ENCODE data around the gene TRPV5.

TRPV5 gene

DNA sequence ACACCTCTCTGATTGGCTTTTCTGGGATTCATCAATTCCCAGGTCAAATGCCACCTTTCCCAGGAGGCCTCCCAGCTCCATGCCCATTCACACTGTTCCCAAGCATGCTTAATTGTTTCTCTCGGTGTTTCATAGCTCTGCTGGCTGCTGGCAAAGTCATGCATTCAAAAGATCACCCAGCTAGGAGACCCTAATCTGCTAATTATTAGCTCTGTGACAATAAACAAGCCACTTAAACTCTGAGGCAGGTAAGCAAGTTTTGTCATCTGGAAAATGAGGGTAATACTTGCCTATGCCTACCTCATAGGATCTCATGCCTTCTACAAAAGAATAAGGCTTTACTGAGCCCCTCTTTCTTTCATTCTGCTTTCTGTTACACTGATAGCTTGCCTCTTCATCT is 29.4 kb upstream of the TRPV5 start:
- TF ChIP-seq, protein P1, sequence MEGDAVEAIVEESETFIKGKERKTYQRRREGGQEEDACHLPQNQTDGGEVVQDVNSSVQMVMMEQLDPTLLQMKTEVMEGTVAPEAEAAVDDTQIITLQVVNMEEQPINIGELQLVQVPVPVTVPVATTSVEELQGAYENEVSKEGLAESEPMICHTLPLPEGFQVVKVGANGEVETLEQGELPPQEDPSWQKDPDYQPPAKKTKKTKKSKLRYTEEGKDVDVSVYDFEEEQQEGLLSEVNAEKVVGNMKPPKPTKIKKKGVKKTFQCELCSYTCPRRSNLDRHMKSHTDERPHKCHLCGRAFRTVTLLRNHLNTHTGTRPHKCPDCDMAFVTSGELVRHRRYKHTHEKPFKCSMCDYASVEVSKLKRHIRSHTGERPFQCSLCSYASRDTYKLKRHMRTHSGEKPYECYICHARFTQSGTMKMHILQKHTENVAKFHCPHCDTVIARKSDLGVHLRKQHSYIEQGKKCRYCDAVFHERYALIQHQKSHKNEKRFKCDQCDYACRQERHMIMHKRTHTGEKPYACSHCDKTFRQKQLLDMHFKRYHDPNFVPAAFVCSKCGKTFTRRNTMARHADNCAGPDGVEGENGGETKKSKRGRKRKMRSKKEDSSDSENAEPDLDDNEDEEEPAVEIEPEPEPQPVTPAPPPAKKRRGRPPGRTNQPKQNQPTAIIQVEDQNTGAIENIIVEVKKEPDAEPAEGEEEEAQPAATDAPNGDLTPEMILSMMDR (IDR thresholded peaks at IDR 0.05; ENCODE audit: control insufficient read depth, insufficient read depth, low read depth, low read length, missing control alignments) = no peak
- no peak overlapping the region for H3K4me3 ChIP-seq (ENCODE audit: control insufficient read depth, low read depth, low read length)
- no peak for DNase-seq (ENCODE audit: low read depth)

DNA sequence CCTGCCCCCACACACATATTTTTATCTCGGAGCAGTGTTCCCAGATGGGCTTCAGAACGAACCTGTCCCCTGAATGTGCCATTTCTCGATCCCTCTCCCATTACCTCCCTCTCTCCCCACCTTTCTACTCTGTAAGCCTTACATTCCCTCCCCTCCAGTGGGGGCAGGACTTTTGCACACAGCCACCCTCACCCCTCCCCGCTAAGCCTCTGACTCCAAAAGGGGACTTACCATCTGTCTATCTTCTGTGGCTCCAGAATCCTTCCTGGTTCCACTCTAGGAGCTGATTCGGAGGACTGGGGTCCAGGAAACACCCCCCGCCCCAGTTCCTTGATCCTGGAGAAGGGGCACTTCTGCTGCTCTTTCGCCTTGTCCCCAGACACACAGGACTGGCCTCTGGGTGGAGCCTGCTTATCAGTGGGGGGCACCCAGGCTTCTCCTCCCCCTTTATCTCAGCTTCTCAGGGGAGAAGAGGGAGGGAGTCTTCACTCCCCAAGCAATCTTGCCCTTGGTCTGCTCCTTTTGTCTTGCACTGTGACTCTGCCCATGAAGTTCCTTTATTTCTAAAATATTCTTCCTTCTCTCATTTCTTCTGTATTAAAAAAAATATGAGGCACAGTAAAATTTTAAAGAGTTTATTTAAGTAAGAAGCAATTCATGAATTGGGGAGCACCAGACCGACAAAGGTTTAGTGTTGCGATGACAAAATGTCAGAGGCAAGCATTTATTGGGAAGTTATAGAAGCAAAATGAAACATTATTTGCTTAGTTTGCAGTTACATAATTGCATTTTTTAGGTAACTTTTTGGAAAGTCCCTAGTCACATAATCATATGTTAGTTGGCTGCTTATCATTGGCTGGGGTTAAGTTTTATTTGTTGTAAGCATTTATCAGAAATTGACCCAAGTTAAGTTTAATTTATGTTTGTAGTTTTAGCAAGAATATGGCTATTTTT is 28.7 kb upstream of the TRPV5 start, which contains the start of gene KEL:
KEL (minus strand) TSS at position 391 of the 954 bp plus-strand sequence; CDS start at position 234, 157 bp downstream.
- TF ChIP-seq, protein P1 (IDR thresholded peaks at IDR 0.05; ENCODE audit: control insufficient read depth, insufficient read depth, low read depth, low read length, missing control alignments) = no peak
- no peak within 1 kb of the TSS for H3K4me3 ChIP-seq (ENCODE audit: control insufficient read depth, low read depth, low read length)
- no peak for DNase-seq (ENCODE audit: low read depth)

DNA sequence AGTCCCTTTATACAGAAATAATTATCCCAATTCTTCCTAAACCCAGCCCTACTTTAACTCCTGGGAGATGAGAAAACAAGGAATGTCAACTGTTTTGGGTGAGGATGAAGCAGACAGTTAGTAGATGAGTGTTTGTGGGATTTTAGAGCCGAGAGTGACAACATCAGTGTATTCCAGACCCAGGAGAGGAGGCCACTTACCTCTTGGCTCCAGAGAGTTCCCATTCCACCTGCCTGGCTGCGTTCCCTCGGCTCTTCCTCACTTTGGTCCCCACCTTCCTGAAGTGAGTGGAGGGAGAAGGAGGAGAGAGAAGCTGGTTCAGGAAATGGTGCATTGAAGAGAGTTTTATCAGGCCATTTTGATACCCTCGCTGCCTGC is 28.0 kb upstream of the TRPV5 start:
- H3K4me3 ChIP-seq (ENCODE audit: control insufficient read depth, low read depth, low read length) = no peak overlapping the region
- DNase-seq (ENCODE audit: low read depth) = no peak
- TF ChIP-seq, protein P1 (IDR thresholded peaks at IDR 0.05; ENCODE audit: control insufficient read depth, insufficient read depth, low read depth, low read length, missing control alignments) = no peak

DNA sequence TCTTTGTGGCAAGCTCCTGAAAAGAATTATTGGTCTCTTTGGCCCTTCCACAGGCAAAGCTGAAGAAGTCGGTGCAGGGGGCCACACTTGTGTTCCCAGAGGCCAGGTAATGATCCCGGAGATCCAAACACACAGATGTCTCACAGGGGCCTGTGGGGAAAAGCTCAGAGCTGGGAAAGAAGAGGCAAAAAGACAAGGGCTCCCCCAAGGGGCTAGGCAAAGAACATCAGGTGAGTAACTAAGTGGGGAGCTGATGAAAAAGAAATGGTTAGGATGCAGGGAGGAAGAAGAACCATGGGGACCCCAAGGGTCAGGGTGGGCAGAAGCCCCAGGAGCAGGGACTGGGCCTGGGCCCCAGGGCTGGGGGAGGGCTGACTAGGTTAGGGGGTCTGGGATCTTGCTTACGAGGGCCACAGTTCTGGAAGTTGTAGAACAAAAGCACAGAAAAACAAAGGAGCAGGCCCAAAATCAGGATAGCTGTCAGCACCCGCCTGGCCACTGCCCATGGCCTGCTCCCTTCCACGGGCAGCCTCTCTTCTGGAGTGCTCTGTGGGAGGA is 27.5 kb upstream of the TRPV5 start:
- TF ChIP-seq, protein P1 (IDR thresholded peaks at IDR 0.05; ENCODE audit: control insufficient read depth, insufficient read depth, low read depth, low read length, missing control alignments) = no peak
- no peak overlapping the region for H3K4me3 ChIP-seq (ENCODE audit: control insufficient read depth, low read depth, low read length)
- no peak for DNase-seq (ENCODE audit: low read depth)

DNA sequence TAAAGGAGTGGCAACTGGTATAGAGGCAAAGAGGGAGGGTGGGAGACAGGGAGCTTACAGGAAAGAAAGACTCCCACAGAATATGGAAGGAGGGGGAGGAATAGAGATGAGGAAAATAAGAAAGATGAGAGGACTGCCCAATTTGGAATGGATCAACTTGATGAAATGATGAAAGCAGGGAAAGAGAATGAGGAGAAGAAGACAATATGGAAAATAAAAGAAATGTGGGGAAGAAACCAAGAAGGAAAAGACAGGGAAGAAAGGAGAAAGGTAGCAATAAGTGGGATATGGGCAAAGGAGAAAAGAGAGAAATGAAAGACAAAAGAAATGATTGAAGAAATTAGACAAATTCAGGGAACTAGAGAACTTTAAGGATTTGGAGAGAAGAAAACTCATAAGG is 25.7 kb upstream of the TRPV5 start:
- H3K4me3 ChIP-seq (ENCODE audit: control insufficient read depth, low read depth, low read length) = no peak overlapping the region
- no peak for DNase-seq (ENCODE audit: low read depth)
- TF ChIP-seq, protein P1 (IDR thresholded peaks at IDR 0.05; ENCODE audit: control insufficient read depth, insufficient read depth, low read depth, low read length, missing control alignments) = no peak

DNA sequence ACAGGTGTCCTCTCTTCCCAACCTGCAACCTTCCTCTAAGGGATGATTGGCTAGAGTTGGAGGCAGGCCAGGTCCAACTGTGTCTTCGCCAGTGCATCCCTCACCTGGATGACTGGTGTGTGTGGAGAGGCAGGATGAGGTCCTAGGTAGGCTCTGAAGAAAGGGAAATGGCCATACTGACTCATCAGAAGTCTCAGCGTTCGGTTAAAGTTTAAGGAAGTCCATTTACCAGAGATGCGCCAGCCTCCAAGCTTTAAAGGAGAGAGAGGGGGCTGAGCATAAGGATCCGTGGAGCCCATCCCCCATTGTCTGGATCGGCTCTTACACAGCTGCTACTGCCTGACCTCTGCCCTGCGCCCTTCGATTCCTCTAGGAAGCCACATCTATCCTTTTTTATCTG is 24.2 kb upstream of the TRPV5 start:
- TF ChIP-seq, protein P1 (IDR thresholded peaks at IDR 0.05; ENCODE audit: control insufficient read depth, insufficient read depth, low read depth, low read length, missing control alignments) = no peak
- no peak overlapping the region for H3K4me3 ChIP-seq (ENCODE audit: control insufficient read depth, low read depth, low read length)
- DNase-seq (ENCODE audit: low read depth) = no peak

Data from AG09309 (cell line).